DMS114 treated with DMSO at 0.1 percent for 48 hours (cell line): ENCODE data around the gene ALS2.
"Not testable (repeated sequence)": the region's sequence is repeated elsewhere in the genome, so short reads cannot be mapped to it uniquely, and the experiment has no call there.

Experiments
- DNase-seq: peaks from one replicate; lab custom pipeline; 2025; ENCODE audit not compliant: unreplicated experiment; lab: John Stamatoyannopoulos, UW

Gene ALS2

GRCh38 chr2:201780674-201781493, at the start of gene ALS2:
Gene ALS2 (minus strand): TSS chr2:201780933. CDS start chr2:201768885, 12,048 bp downstream.
- peak; percentile 94 for DNase-seq

- DNase-seq, result no peak
Observed at GRCh38 chr2:201828220-201828619, 47.5 kb upstream of the ALS2 start.

GRCh38 chr2:201827621-201828020, 46.9 kb upstream of the ALS2 start:
- no peak for DNase-seq

- no peak for DNase-seq
Observed at GRCh38 chr2:201824212-201824611, 43.5 kb upstream of the ALS2 start.

- no peak for DNase-seq
Observed at GRCh38 chr2:201821080-201821479, 40.3 kb upstream of the ALS2 start.

GRCh38 chr2:201820383-201821007, 39.8 kb upstream of the ALS2 start:
- DNase-seq, result no peak

GRCh38 chr2:201816657-201817575, 36.2 kb upstream of the ALS2 start:
- DNase-seq, result no peak

- no peak for DNase-seq
Observed at GRCh38 chr2:201813996-201814760, 33.4 kb upstream of the ALS2 start.

GRCh38 chr2:201810604-201811003, 29.9 kb upstream of the ALS2 start:
- not testable (repeated sequence) for DNase-seq

GRCh38 chr2:201809633-201810032, 28.9 kb upstream of the ALS2 start:
- DNase-seq, result no peak

GRCh38 chr2:201808027-201808426, 27.3 kb upstream of the ALS2 start:
- DNase-seq, result no peak

- DNase-seq, result no peak
Observed at GRCh38 chr2:201807452-201807999, 26.8 kb upstream of the ALS2 start.

GRCh38 chr2:201806442-201807170, 25.9 kb upstream of the ALS2 start, which contains the start of gene CDK15:
Gene CDK15 (plus strand): TSS chr2:201806537. CDS start chr2:201806665, 128 bp downstream.
- DNase-seq, result no peak

- not testable (repeated sequence) for DNase-seq
Observed at GRCh38 chr2:201798914-201799285, 18.2 kb upstream of the ALS2 start.

- DNase-seq, result no peak
Observed at GRCh38 chr2:201798252-201798913, 17.6 kb upstream of the ALS2 start.

GRCh38 chr2:201797175-201797840, 16.6 kb upstream of the ALS2 start:
- DNase-seq, result no peak

- DNase-seq, result no peak
Observed at GRCh38 chr2:201796478-201796865, 15.7 kb upstream of the ALS2 start.

- peak; percentile 52 for DNase-seq
Observed at GRCh38 chr2:201795607-201796477, 15.1 kb upstream of the ALS2 start.
